Chondrocyte (in vitro differentiated cells): ENCODE measurements around the gene WFIKKN2. TPM values are rescaled to one million over a fixed set of nuclear protein-coding genes. Genes with fewer than 3 reads are reported as not detected.

Source experiments
- DNase-seq: peaks from one replicate; pipeline ENCODE4 v3.0.0; 2021; ENCODE audit warnings: mixed read lengths, low spot score
- H3K27ac Mint-ChIP-seq: one replicate; pipeline ENCODE4 v1.8.0; 2021; ENCODE audit warnings: mild to moderate bottlenecking, moderate library complexity, mixed read lengths; ENCODE audit not compliant: unreplicated experiment
- H3K27me3 Mint-ChIP-seq: 2 replicates; pipeline ENCODE4 v1.8.0; 2021; ENCODE audit warnings: low read depth, mixed read lengths
- H3K36me3 Mint-ChIP-seq: 2 replicates; pipeline ENCODE4 v1.8.0; 2021; ENCODE audit warnings: low read depth, mixed read lengths
- H3K4me1 Mint-ChIP-seq: 2 replicates; pipeline ENCODE4 v1.8.0; 2021; ENCODE audit warnings: low read depth, mild to moderate bottlenecking, mixed read lengths
- H3K4me3 Mint-ChIP-seq: one replicate; pipeline ENCODE4 v1.8.0; 2021; ENCODE audit warnings: mild to moderate bottlenecking, moderate library complexity, mixed read lengths; ENCODE audit not compliant: unreplicated experiment
- H3K9me3 Mint-ChIP-seq: 2 replicates; pipeline ENCODE4 v1.8.0; 2021; ENCODE audit warnings: low read depth, mixed read lengths
- long read RNA-seq: library from polyadenylated mRNA; stranded (forward); transcript quantifications from one replicate; pipeline ENCODE4 v2.0.0, GENCODE V29; 2021
- total RNA-seq: library from RNA; stranded (reverse); gene quantifications from 3 replicates; pipeline ENCODE4 v1.2.1, GENCODE V29; 2021
- TF ChIP-seq, protein P1 (sequence below): fragments of 200-600 bp; sonication (generic); IDR thresholded peaks from 2 replicates; pipeline ENCODE4 v1.5.0; 2021; ENCODE audit warnings: antibody characterized with exemption, mild to moderate bottlenecking, moderate library complexity

The WFIKKN2 gene, protein sequence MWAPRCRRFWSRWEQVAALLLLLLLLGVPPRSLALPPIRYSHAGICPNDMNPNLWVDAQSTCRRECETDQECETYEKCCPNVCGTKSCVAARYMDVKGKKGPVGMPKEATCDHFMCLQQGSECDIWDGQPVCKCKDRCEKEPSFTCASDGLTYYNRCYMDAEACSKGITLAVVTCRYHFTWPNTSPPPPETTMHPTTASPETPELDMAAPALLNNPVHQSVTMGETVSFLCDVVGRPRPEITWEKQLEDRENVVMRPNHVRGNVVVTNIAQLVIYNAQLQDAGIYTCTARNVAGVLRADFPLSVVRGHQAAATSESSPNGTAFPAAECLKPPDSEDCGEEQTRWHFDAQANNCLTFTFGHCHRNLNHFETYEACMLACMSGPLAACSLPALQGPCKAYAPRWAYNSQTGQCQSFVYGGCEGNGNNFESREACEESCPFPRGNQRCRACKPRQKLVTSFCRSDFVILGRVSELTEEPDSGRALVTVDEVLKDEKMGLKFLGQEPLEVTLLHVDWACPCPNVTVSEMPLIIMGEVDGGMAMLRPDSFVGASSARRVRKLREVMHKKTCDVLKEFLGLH
- 0.12 to 0.15 TPM in 2 of 3 replicates, not detected in the other for total RNA-seq
- long read RNA-seq, partial matches to known transcripts = 1 of 1 reads
- long read RNA-seq, other reads (novel, unspliced or antisense) = 0 of 1 reads

DNA sequence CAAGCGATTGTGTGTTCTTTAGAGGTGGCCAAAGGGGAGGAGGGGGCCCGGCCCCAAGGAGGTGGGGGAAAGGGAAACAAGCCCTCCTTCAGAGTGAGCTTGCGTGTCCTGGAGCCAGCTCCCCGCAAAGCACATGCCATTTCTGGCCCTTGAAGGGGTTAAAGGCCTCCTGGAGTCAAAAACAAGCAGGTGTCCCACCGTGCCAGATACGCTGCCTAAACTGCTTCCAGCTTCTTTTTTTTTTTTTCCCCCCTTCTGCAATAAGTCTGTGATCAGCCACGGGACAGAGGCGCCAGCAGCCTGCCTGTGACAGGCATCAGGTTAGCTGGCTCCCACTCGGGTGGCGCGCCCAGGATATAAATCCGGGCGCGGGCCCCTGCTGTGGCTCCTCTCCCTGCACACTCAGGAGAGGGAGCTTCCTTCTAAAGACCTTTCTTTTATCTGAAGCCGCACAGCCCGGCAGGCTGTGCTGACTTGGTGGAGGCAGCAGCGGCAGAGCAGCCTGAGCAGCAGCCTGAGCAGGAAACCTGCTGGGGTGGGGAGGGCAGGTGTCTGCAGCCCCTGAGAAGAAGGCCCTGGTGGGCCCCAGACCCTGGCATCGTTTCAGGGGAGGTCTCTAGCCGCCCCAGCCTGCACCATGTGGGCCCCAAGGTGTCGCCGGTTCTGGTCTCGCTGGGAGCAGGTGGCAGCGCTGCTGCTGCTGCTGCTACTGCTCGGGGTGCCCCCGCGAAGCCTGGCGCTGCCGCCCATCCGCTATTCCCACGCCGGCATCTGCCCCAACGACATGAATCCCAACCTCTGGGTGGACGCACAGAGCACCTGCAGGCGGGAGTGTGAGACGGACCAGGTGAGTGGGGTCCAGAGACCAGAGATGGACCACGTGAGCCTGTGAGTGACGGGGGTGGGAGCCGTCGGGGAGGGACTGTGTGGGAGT lies at the start of gene WFIKKN2:
TSS of gene WFIKKN2 (plus strand) at position 286 of the 934 bp plus-strand sequence. CDS start at position 638, 352 bp downstream.
- Mint-ChIP-seq H3K4me1 (peaks cover 25% of the 10 kb centered on the region), H3K27me3 (no peaks in the 10 kb centered on the region)

DNA sequence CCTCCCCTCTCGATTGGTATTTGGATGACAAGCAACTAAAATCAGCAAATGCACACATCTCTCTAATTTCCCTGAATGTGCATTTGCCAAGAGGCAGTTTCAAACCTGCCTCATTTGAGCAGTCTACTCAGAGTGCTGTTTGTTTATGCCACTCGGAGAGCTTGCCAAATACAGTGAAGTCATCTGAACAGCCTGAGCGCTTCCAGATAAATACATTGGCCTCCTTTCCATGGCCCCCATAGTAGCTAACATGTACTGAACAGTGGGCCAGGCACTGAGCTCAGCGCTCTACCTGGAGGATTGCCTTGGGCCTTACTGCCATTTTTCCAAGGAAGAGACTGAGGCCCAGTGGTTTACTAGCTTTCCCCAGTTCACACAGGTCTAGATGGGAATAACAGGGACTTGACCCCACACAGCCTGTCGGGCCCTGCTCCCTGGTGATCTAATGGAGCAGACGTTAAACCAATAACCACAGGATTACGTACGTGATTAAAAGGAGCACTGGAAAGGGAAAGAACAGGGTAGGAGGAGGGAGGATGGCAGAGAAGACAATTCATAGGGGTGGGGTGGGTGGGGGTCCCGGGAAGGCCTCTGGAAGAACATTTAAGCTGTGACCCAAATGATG lies 49.3 kb upstream of the WFIKKN2 start:
- DNase-seq = no peak
- peaks cover 3% of the 10 kb centered on the region for H3K4me1 Mint-ChIP-seq
- no peak overlapping the region for H3K27ac Mint-ChIP-seq
- no peaks in the 10 kb centered on the region for H3K27me3 Mint-ChIP-seq
- no peaks in the 10 kb centered on the region for H3K9me3 Mint-ChIP-seq
- H3K36me3 Mint-ChIP-seq = no peaks in the 10 kb centered on the region
- TF ChIP-seq, protein P1, sequence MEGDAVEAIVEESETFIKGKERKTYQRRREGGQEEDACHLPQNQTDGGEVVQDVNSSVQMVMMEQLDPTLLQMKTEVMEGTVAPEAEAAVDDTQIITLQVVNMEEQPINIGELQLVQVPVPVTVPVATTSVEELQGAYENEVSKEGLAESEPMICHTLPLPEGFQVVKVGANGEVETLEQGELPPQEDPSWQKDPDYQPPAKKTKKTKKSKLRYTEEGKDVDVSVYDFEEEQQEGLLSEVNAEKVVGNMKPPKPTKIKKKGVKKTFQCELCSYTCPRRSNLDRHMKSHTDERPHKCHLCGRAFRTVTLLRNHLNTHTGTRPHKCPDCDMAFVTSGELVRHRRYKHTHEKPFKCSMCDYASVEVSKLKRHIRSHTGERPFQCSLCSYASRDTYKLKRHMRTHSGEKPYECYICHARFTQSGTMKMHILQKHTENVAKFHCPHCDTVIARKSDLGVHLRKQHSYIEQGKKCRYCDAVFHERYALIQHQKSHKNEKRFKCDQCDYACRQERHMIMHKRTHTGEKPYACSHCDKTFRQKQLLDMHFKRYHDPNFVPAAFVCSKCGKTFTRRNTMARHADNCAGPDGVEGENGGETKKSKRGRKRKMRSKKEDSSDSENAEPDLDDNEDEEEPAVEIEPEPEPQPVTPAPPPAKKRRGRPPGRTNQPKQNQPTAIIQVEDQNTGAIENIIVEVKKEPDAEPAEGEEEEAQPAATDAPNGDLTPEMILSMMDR = no peak
- no peak overlapping the region for H3K4me3 Mint-ChIP-seq

More for the DNA sequence above, at the start of gene WFIKKN2:
- TF ChIP-seq, protein P1 = no peak
- H3K9me3 Mint-ChIP-seq = no peaks in the 10 kb centered on the region
- no peaks in the 10 kb centered on the region for H3K36me3 Mint-ChIP-seq
- H3K4me3 Mint-ChIP-seq = peak within 1 kb of the TSS; percentile 65
- H3K27ac Mint-ChIP-seq = peak within 1 kb of the TSS; percentile 41
- peak; percentile 91 for DNase-seq

DNA sequence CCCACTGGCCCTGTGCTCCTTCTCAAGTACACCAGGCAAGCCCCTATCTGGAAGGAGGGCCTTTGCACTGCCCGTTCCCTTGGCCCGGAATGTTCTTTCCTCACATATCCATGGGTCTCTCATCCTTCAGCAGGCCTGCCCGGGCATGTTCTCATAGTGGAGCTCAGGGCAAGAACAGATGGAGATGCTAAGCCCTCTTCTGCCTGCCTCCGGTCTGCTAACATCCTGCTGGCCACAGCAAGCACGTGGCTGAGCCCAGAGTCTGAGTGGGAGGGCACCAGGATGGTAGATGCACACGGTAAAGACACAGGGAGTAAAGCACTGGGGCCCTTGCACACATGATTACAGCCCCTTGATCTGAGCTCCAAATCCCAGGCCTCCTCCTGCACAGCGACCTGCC lies 48.3 kb upstream of the WFIKKN2 start:
- TF ChIP-seq, protein P1 = no peak
- H3K4me3 Mint-ChIP-seq = no peak overlapping the region
- no peak for DNase-seq
- H3K36me3 Mint-ChIP-seq = no peaks in the 10 kb centered on the region
- no peaks in the 10 kb centered on the region for H3K9me3 Mint-ChIP-seq
- no peak overlapping the region for H3K27ac Mint-ChIP-seq
- peaks cover 3% of the 10 kb centered on the region for H3K4me1 Mint-ChIP-seq
- no peaks in the 10 kb centered on the region for H3K27me3 Mint-ChIP-seq

DNA sequence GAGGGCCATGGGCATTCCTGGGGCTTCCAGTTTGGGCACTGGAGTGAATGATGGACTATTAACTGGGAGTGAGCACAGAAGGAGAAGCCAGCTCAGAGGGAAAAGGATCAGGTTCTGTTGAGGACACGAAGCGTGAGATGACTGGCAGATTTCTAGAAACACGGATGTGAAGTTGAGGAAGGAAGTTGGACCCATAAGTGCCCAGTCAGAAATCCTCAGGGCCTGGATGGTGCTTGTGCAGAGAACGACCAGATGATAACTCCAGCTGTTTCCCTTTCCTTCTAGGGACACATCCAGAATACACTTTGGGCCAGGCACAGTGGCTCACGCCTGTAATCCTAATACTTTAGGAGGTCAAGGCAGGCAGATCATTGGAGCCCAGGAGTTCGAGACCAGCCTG lies 44.8 kb upstream of the WFIKKN2 start:
- Mint-ChIP-seq H3K27ac (no peak overlapping the region), H3K4me3 (no peak overlapping the region), H3K9me3 (no peaks in the 10 kb centered on the region), H3K27me3 (no peaks in the 10 kb centered on the region), H3K4me1 (peaks cover 3% of the 10 kb centered on the region), H3K36me3 (no peaks in the 10 kb centered on the region)
- TF ChIP-seq, protein P1 = no peak
- no peak for DNase-seq
